K562 (cell line): ENCODE measurements around the gene CEP57. TPM values are rescaled to one million over a fixed set of nuclear protein-coding genes. Genes with fewer than 3 reads are reported as not detected.

Experiments used
- ATAC-seq: fragments of 200-7000 bp; cut with Tn5 transposase; 3 replicates; pipeline ENCODE4 v1.9.1; 2020; ENCODE audit warnings: moderate library complexity
- BruUV-seq: library from RNA; stranded (reverse); fragments of 400-500 nt; replicated peaks from 2 replicates; lab custom pipeline; 2021; lab: Mats Ljungman, UMichigan
- CTCF ChIA-PET: fragments of 300-600 bp; formaldehyde crosslinking; extraction: SDS; loops from one replicate; lab custom pipeline; 2021; ENCODE audit warnings: low intra/inter-chr PET ratio; lab: Yijun Ruan, JAX
- POLR2A ChIA-PET: fragments of 300-600, 350-650 bp; sonication (Branson Sonifier 250); formaldehyde crosslinking; extraction: SDS; loops from one replicate; lab custom pipeline; 2021; ENCODE audit warnings: antibody characterized with exemption, inconsistent platforms; lab: Yijun Ruan, JAX
- DNase-seq, 4 experiments: peaks; one replicate each; pipeline versions ENCODE4 v3.0.0 to v3.0.0-alpha.2; 2011 to 2018; ENCODE audit warnings: low spot score in 3 of 4, mixed read lengths in 3 of 4; ENCODE audit errors: extremely low read depth in 1 of 4
- FAIRE-seq: peaks from 2 replicates; lab custom pipeline; 2011; peaks lifted over from hg19 to GRCh38; lab: Jason Lieb, UNC
- H2AFZ ChIP-seq: 2 replicates; pipeline ENCODE4 v1.6.0; 2011; ENCODE audit warnings: low read depth, low read length, control low read depth, inconsistent platforms
- H3K27ac ChIP-seq: fragments of 200-600 bp; 3 replicates; pipeline ENCODE4 v1.8.0; 2011; ENCODE audit warnings: low read depth, mild to moderate bottlenecking, control low read depth, inconsistent platforms, low read length, moderate library complexity, mixed read lengths; ENCODE audit errors: extremely low read depth
- H3K27me3 ChIP-seq, 2 experiments: fragments of 300-600 bp in 1 of 2; 2 replicates in 1 of 2; 3 replicates in 1 of 2; pipeline versions ENCODE4 v1.6.0 to v1.8.0; 2011; ENCODE audit warnings: inconsistent platforms in 2 of 2, low read length in 2 of 2, mild to moderate bottlenecking in 1 of 2, mixed read lengths in 1 of 2, moderate library complexity in 1 of 2; ENCODE audit not compliant: control insufficient read depth in 2 of 2, insufficient read depth in 2 of 2
- H3K36me3 ChIP-seq: fragments of 300-600 bp; 3 replicates; pipeline ENCODE4 v1.8.0; 2011; ENCODE audit warnings: mild to moderate bottlenecking, low read length, inconsistent platforms; ENCODE audit not compliant: control insufficient read depth, insufficient read depth
- H3K4me1 ChIP-seq, 2 experiments: fragments of 200-600 bp in 1 of 2; replicated peaks in 1 of 2; 2 replicates in 1 of 2; 3 replicates in 1 of 2; pipeline versions ENCODE4 v1.5.1 to v1.8.0; 2011; ENCODE audit warnings: inconsistent platforms in 2 of 2, low read length in 2 of 2, mild to moderate bottlenecking in 1 of 2, mixed read lengths in 1 of 2, moderate library complexity in 1 of 2; ENCODE audit not compliant: control insufficient read depth in 2 of 2, insufficient read depth in 2 of 2
- H3K4me2 ChIP-seq: 2 replicates; pipeline ENCODE4 v1.6.1; 2011; ENCODE audit warnings: low read length, control low read depth, inconsistent platforms, mixed read lengths; ENCODE audit not compliant: insufficient read depth
- H3K4me3 ChIP-seq: fragments of 200-600 bp; sonication (generic), shearing (Covaris generic); 2 replicates; pipeline ENCODE4 v1.5.1; 2016; ENCODE audit warnings: control low read depth, inconsistent platforms
- H3K79me2 ChIP-seq: fragments of 200-600 bp; 3 replicates; pipeline ENCODE4 v1.8.0; 2011; ENCODE audit warnings: low read length, inconsistent platforms; ENCODE audit not compliant: control insufficient read depth, insufficient read depth
- H3K9ac ChIP-seq, 2 experiments: 2 replicates each; pipeline versions ENCODE4 v1.6.0 to v1.6.1; 2011; ENCODE audit warnings: low read depth in 2 of 2, low read length in 2 of 2, control low read depth in 1 of 2, inconsistent platforms in 1 of 2, mild to moderate bottlenecking in 1 of 2, mixed read lengths in 1 of 2; ENCODE audit not compliant: insufficient read depth in 1 of 2
- H3K9me1 ChIP-seq: one replicate; pipeline ENCODE4 v1.6.0; 2011; ENCODE audit warnings: inconsistent platforms, mild to moderate bottlenecking, low read length, moderate library complexity; ENCODE audit not compliant: control insufficient read depth, insufficient read depth
- H3K9me3 ChIP-seq: replicated peaks from 2 replicates; pipeline ENCODE4 v1.5.1; 2011; ENCODE audit warnings: low read depth, low read length, inconsistent platforms; ENCODE audit not compliant: control insufficient read depth, insufficient read depth
- H4K20me1 ChIP-seq: replicated peaks from 2 replicates; pipeline ENCODE4 v1.6.1; 2011; ENCODE audit warnings: low read length, inconsistent platforms, mixed read lengths; ENCODE audit not compliant: control insufficient read depth, insufficient read depth
- E4F1 ChIP-seq: fragments of 250-450 bp; sonication (Bioruptor Pico); IDR thresholded peaks from 2 replicates; pipeline ENCODE4 v1.5.0; 2021; ENCODE audit warnings: mild to moderate bottlenecking, borderline replicate concordance
- HMGXB4 ChIP-seq: sonication (generic); formaldehyde crosslinking; IDR thresholded peaks from 2 replicates; pipeline ENCODE4 v1.8.1; 2023; ENCODE audit warnings: mild to moderate bottlenecking, missing genetic modification reagents
- KLF6 ChIP-seq: fragments of 250-450 bp; sonication (Bioruptor Pico); IDR thresholded peaks from 2 replicates; pipeline ENCODE4 v1.4.0; 2020; ENCODE audit warnings: mild to moderate bottlenecking, moderate library complexity, borderline replicate concordance
- RREB1 ChIP-seq: fragments of 250-450 bp; sonication (Bioruptor Pico); IDR thresholded peaks from 2 replicates; pipeline ENCODE4 v1.4.0; 2020
- SAFB ChIP-seq: fragments of 200-400 bp; formaldehyde crosslinking; IDR thresholded peaks from 2 replicates; pipeline ENCODE4 v1.6.1; 2017; ENCODE audit warnings: low read depth, low read length, borderline replicate concordance
- ZNF511 ChIP-seq: sonication (generic); formaldehyde crosslinking; IDR thresholded peaks from 2 replicates; pipeline ENCODE4 v1.8.0; 2022; ENCODE audit warnings: mild to moderate bottlenecking, missing genetic modification reagents
- ZNF655 ChIP-seq: fragments of 250-450 bp; sonication (Bioruptor Pico); IDR thresholded peaks from 2 replicates; pipeline ENCODE4 v1.5.0; 2021
- WGBS: fragments of 100-300 bp; shearing (Covaris generic); methylation state at CpG from one replicate; pipeline ENCODE4 v1.1.6; 2016; ENCODE audit warnings: low coverage, mixed read lengths; ENCODE audit not compliant: insufficient coverage; ENCODE audit errors: missing lambda C conversion rate; 5-methylcytosine and 5-hydroxymethylcytosine counted together
- in situ Hi-C: fragments of 300-500 bp; cut with MboI; formaldehyde crosslinking; loops from 4 replicates; pipeline ENCODE4 v1.15.0; 2018; ENCODE audit warnings: inconsistent platforms, mixed read lengths
- intact Hi-C: fragments of 100-400 bp; cut with micrococcal nuclease; formaldehyde crosslinking; loops from 2 replicates; pipeline ENCODE4 v1.14.2; 2022
- polyA plus RNA-seq, 8 experiments: library from polyadenylated mRNA; depleted of rRNA in 4 of 8; stranded (reverse) in 5 of 8; unstranded in 3 of 8; fragments of >200 nt; fragmentation: Nextera tagmentation in 2 of 8; fragmentation: Illumina TruSeq in 1 of 8; extraction: Ambion mirVana in 2 of 8; extraction: Trizol in 1 of 8; gene quantifications; 2 replicates each; pipeline versions ENCODE4 v1.2.1 to v1.2.3, GENCODE V29; 2011 to 2014; ENCODE audit warnings: inconsistent platforms in 1 of 8, missing spikeins in 1 of 8
- total RNA-seq, 7 experiments: library from RNA; depleted of rRNA in 6 of 7; stranded (reverse); fragments of >200 nt in 6 of 7; fragmentation: Illumina TruSeq in 2 of 7; extraction: Trizol in 2 of 7; gene quantifications; 2 replicates each; pipeline versions ENCODE4 v1.2.1 to v1.2.3, GENCODE V29; 2011 to 2021; ENCODE audit warnings: low replicate concordance in 1 of 7

CEP57 gene
- total and polyA plus RNA-seq, 9 of the 15 experiments (the other 6 are each of a cell fraction or from before 2014, with no cell fraction given): 25.1 to 88.1 (median 65.2) TPM

GRCh38 chr11:95788921-95789505, 1.3 kb upstream of the CEP57 start:
- no peak for ATAC-seq
- in situ Hi-C loops (no loop called here), intact Hi-C loops (no loop called here)
- DNase-seq: peak; percentile 21 to 40 (median 31)
- H4K20me1 ChIP-seq: peaks cover 6% of the 10 kb centered on the region; the same call in 1 of the 2 replicates
- BruUV-seq: no TSS peak
- H3K4me3 ChIP-seq: peak overlapping the region; percentile 88
- 1% methylated on average over 30 of the region's 34 CpGs for WGBS
- H3K9me1 ChIP-seq: no peaks in the 10 kb centered on the region
- peak overlapping the region; percentile 96 to 99 for H3K9ac ChIP-seq
- no peaks in the 10 kb centered on the region for H3K27me3 ChIP-seq
- H3K27ac ChIP-seq: peak overlapping the region; percentile 99
- peaks cover 48% of the 10 kb centered on the region for H3K36me3 ChIP-seq
- H3K9me3 ChIP-seq: no peaks in the 10 kb centered on the region
- H3K79me2 ChIP-seq: peaks cover 62% of the 10 kb centered on the region
- H3K4me2 ChIP-seq: peak overlapping the region; percentile 95
- no peak for FAIRE-seq
- H2AFZ ChIP-seq: peak overlapping the region; percentile 89
- CTCF ChIA-PET: interaction anchor here (0.6 kb wide), 1 partner anchor 637 kb away, joined by 4 read pairs; no protein-coding TSS in a partner anchor
- peaks cover 4 to 9% of the 10 kb centered on the region in 2 experiments; a peak in 4 of 5 replicates for H3K4me1 ChIP-seq
- POLR2A ChIA-PET: interaction anchor here (0.5 to 3.8 kb wide), 16 partner anchors 9 to 745 kb away, joined by 3 to 20 read pairs (median 3); no protein-coding TSS in a partner anchor
- TF ChIP-seq SAFB (0 out of 2 replicates have a peak, but pooled peaks have one; percentile 10), KLF6 (CRISPR knock-in tag) (no peak), ZNF655 (CRISPR knock-in tag) (no peak), E4F1 (CRISPR knock-in tag) (no peak), RREB1 (CRISPR knock-in tag) (0 out of 2 replicates have a peak, but pooled peaks have one; percentile 9), ZNF511 (CRISPR knock-in tag) (no peak), HMGXB4 (CRISPR knock-in tag) (0 out of 2 replicates have a peak, but pooled peaks have one; percentile 6)
